Stimulated activated CD8-positive, alpha-beta memory T cell treated with anti-CD3 and anti-CD28 coated beads, Interleukin-7, amount 100 ng/mL, for 48 hours (primary cell): ENCODE data around the gene LCOR.
"Not testable (repeated sequence)": the region's sequence is repeated elsewhere in the genome, so short reads cannot be mapped to it uniquely, and the experiment has no call there.

Source experiments
- DNase-seq, 2 donors: peaks; one replicate each; pipeline ENCODE4 v3.0.0-alpha.2; 2020; ENCODE audit warnings: low read depth in 1 of 2; ENCODE audit errors: extremely low read depth in 1 of 2

LCOR gene

GRCh38 chr10:96831867-96832720, at the start of gene LCOR:
Gene LCOR, plus strand, starts transcription at chr10:96832298. Its CDS starts 116,760 bp downstream, at chr10:96949058.
- DNase-seq = peak; percentile 70 to 73

- no peak for DNase-seq
Measured at GRCh38 chr10:96784253-96784652, 47.8 kb upstream of the LCOR start.

GRCh38 chr10:96789571-96790108, 42.5 kb upstream of the LCOR start:
- no peak for DNase-seq

GRCh38 chr10:96791902-96792301, 40.2 kb upstream of the LCOR start:
- DNase-seq = no peak

- no peak for DNase-seq
Measured at GRCh38 chr10:96794836-96795733, 37.0 kb upstream of the LCOR start.

- no peak for DNase-seq
Measured at GRCh38 chr10:96797485-96797884, 34.6 kb upstream of the LCOR start.

GRCh38 chr10:96803288-96803664, 28.8 kb upstream of the LCOR start:
- DNase-seq = no peak

GRCh38 chr10:96814264-96814663, 17.8 kb upstream of the LCOR start:
- DNase-seq = no peak

GRCh38 chr10:96818971-96819370, 13.1 kb upstream of the LCOR start:
- not testable (repeated sequence) for DNase-seq

- DNase-seq = no peak
Measured at GRCh38 chr10:96820765-96821164, 11.3 kb upstream of the LCOR start.

GRCh38 chr10:96826438-96826837, 5.7 kb upstream of the LCOR start:
- DNase-seq = no peak

- no peak for DNase-seq
Measured at GRCh38 chr10:96828609-96829008, 3.5 kb upstream of the LCOR start.

- no peak for DNase-seq
Measured at GRCh38 chr10:96829029-96829773, 2.9 kb upstream of the LCOR start.

- peak; percentile 43 to 64 for DNase-seq
Measured at GRCh38 chr10:96830511-96831199, 1.4 kb upstream of the LCOR start.

GRCh38 chr10:96831200-96831866, 765 bp upstream of the LCOR start:
- no peak for DNase-seq

- peak; percentile 70 to 74 for DNase-seq
Measured at GRCh38 chr10:96832721-96833219, 672 bp downstream of the LCOR start.

GRCh38 chr10:96833220-96834001, 1.3 kb downstream of the LCOR start:
- no peak for DNase-seq

GRCh38 chr10:96834120-96834519, 2.0 kb downstream of the LCOR start:
- DNase-seq = no peak

- DNase-seq = no peak
Measured at GRCh38 chr10:96835899-96836298, 3.8 kb downstream of the LCOR start.
